H7 (cell line): ENCODE results near the gene TDRD7. TPM values are rescaled to one million over a fixed set of nuclear protein-coding genes. Genes with fewer than 3 reads are reported as not detected.

Source experiments
- DNase-seq: peaks from one replicate; pipeline ENCODE4 v3.0.0; 2012
- H3K27me3 ChIP-seq: 2 replicates; pipeline ENCODE4 v1.6.0; 2011; ENCODE audit warnings: mild to moderate bottlenecking, low read length; ENCODE audit not compliant: control insufficient read depth, insufficient read depth
- H3K36me3 ChIP-seq: replicated peaks from 2 replicates; pipeline ENCODE4 v1.5.1; 2011; ENCODE audit warnings: low read length; ENCODE audit not compliant: control insufficient read depth, insufficient read depth
- H3K4me3 ChIP-seq: 2 replicates; pipeline ENCODE4 v1.5.1; 2011; ENCODE audit warnings: low read depth, mild to moderate bottlenecking, control low read depth, low read length, moderate library complexity; ENCODE audit not compliant: insufficient read depth
- total RNA-seq: library from RNA; depleted of rRNA; stranded (reverse); fragments of >200 nt; shearing (Covaris generic); gene quantifications from 2 replicates; pipeline ENCODE4 v1.2.3, GENCODE V29; 2014

The TDRD7 gene
- total RNA-seq, 1 experiment from 2014 or later, result 7.7 TPM

DNA sequence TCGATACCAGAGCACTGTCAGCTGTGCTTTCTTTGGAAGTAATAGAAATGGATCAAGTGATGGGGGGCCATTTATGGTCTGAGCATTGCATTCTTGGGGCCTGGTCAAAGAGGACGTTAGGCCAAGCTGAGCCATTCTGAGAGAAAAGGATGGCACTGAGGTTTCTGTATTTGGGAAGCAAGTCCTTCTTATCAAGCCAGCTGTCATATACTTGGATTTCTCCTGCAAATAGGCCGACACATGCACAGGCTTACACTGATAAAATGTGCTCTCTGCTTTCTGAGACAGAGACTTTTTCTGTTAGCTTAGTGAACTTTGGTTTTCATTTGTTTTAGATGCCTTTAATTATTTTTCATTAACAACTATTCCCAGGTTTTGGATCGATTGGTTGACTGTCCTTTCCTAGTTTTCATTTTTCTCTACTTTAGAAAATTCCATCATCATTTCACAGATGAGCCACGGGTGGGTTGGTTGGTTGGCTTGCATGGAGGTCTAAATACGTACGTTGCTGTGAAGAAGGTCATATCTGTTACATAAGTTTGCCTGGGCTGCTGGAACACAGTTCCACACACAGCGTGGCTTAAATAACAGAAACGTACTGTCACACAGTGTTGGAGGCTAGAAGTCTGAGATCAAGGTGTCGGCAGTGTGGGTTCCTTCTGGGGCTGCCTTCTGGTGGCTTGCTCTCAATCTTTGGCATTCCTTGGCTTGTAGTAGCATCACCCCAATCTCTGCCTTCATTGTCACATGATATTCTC is 109.9 kb downstream of the TDRD7 start:
- no peaks in the 10 kb centered on the region for H3K27me3 ChIP-seq
- no peak overlapping the region for H3K4me3 ChIP-seq
- H3K36me3 ChIP-seq, result no peaks in the 10 kb centered on the region
- no peak for DNase-seq

DNA sequence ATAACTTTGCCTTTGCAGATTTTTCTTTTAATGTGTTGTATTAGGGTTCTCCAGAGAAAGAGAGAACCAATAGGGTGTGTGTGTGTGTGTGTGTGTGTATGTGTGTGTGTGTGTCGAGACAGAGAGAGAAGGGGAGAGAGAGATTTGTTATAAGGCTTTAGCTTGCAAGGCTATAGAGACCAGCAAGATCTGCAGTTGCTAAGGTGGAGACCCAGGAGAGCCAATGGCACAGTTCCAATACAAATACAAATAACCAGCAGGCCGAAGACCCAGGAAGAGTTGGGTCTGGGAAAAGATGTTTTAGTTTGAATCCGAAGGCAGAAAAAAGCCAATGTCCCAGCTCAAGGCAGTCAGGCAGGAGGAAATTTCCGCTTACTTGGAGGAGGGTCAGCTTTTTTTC is 112.5 kb downstream of the TDRD7 start:
- no peak for DNase-seq
- Histone ChIP-seq H3K4me3 (no peak overlapping the region), H3K36me3 (no peaks in the 10 kb centered on the region), H3K27me3 (no peaks in the 10 kb centered on the region)

DNA sequence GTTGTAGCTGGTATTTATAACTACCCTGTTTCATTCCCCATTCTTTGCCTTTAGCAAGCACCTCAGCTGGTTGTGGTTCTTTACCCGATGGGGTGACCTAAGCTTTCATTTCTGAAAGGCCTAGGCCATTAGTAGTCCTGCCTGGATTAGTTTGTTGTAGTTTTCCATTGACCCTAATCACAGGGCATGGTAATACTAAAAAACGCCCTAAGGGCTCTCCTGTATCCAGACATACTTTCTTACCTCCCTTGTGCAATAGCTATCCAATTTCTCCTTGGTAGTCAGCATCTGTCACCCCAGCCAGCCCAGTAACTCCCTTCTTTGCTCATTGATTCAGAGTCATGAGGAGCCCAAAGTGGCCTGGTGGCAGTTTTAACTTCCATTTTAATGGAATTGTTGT is 113.6 kb downstream of the TDRD7 start:
- no peak overlapping the region for H3K4me3 ChIP-seq
- DNase-seq, result no peak
- no peaks in the 10 kb centered on the region for H3K27me3 ChIP-seq
- H3K36me3 ChIP-seq, result no peaks in the 10 kb centered on the region

DNA sequence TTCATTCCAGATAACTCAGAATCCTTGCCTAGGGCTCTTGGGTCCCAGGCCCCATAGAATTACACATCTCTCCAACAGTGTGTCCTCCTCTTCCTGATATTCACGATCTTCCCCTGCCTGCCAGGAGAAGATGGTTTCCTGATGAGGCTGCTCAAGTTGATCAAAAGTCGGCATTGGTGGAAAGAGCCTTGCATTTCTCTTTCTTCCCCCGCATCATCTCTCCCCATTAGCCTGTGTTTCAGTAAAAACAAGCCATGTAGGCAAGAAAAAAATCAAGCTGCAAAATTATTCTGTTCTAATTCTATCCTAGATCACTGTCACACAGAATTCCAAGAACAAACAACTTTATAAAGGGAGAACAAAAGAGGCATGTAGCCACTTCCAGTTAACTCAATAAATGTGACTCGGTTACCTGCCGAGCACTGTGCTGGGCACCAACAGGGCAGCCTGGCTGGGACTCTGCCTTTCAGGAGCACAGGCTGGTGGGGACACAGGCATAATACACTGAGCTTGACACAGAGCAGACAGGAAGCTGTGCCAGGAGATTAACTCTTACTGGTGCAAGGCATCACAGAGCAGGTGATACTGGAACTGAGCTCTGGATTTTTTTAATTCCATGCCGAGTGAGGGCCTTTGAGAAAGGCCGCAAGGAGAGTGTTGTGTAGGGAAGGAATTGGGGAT is 115.1 kb downstream of the TDRD7 start:
- no peaks in the 10 kb centered on the region for H3K27me3 ChIP-seq
- H3K36me3 ChIP-seq, result no peaks in the 10 kb centered on the region
- H3K4me3 ChIP-seq, result no peak overlapping the region
- no peak for DNase-seq

DNA sequence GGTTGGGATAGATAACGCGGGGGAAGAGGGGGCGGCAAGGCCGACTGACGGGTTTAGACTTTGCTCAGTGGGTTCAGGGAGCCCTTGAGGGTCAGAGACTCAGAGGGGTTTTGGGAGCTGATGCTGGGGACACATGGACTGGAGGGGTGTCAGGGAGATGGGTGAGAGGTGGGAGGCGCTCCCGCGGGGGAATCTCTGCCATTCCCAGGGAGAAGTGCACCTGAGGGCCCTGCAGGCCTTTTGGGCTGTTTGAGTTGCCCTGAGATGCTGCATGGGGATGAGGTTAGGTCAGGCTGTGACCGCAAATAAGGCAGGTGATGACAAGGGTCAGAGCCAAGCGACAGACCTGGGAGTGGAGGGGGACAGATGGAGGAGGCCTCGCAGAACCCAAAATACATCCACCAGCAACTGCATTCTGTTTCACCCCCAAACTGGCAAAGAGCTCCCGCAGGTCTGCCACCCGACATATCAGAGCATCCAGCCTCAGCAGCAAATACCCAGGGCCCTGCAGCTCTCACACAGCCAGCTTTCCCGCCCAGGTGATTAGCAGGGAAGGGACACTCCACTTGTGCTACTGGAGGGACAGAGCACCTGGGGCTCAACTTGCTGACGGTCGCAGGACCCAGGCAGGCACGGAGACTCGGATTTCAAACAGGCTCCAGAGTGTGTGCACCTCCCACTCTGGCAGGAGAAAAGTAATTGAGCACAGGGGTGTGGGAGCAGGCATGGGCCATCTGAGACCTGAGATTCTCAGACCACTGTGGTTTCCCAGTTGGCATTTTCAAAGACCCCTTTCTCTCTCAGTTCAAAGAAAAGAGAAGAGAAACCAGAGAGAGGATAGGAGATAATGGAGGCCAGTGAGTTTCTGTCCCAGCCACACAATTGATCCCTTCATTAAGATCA is 116.0 kb downstream of the TDRD7 start:
- peak; percentile 53 for DNase-seq
- no peaks in the 10 kb centered on the region for H3K36me3 ChIP-seq
- no peaks in the 10 kb centered on the region for H3K27me3 ChIP-seq
- no peak overlapping the region for H3K4me3 ChIP-seq

DNA sequence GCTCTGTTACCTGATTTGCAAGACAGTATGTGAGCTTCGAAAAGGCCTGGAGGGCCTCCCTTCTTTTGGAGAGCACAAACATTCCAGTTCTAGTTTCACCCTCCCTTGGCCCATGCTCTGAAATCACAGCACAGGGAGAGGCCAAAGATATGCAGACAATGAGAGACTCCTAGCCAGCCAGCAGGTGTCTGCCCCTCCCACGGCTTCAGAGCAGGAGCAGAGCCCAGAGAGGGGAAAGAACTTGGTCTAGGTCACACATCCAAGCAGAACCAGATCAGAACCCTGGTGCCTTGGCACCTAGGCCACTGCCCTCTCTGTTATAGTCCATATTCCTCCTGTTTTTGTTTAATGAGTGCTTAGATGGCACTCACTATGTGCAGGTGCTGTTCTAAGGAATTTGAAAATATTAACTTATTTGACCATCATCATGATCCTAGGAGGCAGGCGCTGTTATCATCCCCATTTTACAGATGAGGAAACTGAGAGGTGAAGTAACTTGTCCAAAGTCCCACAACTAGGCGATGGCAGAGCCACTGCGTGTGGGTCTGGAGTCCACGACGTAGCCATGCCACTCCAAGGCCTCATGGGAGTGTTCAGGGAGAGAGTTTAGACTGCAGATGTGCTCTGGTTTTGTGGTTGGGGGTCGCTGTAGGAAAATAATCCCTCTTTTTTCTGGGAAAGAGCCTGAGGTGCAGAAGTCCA is 116.8 kb downstream of the TDRD7 start:
- DNase-seq, result peak; percentile 78
- Histone ChIP-seq H3K4me3 (no peak overlapping the region), H3K36me3 (no peaks in the 10 kb centered on the region), H3K27me3 (no peaks in the 10 kb centered on the region)

DNA sequence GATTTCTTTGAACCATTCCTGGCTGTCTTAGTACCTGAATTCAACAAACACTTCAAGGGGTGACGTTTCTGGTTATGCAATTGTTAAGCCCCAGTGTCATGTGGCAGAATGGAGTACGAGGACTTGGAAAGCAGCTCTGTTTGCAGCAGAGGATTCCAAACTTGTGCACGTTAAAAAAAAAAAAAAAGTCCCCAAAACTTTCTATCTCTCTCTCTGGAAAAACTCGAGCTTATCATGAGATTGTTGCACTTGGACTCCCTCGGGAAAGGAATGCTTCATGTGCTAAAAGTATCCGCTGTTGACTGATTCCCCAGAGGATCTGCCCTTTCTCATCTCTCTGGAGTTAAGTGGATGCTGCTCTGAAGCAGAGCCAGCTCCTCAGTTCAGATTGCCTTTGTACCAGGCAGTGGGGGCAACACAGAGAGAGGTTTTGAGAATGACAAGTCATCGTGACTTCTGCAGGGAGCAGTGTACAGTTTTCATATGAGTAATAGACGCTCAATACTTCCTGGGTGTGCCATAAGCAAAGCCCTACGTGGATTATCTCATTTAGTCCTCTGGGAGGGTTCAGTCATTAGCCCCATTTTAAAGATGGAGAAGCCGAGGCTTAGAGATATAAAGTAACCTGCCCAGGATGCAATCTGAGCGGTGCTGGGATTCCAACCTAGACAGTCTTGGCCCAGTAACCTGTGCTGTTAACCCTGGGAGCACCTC is 117.6 kb downstream of the TDRD7 start:
- no peaks in the 10 kb centered on the region for H3K36me3 ChIP-seq
- no peak for DNase-seq
- H3K4me3 ChIP-seq, result no peak overlapping the region
- H3K27me3 ChIP-seq, result no peaks in the 10 kb centered on the region

DNA sequence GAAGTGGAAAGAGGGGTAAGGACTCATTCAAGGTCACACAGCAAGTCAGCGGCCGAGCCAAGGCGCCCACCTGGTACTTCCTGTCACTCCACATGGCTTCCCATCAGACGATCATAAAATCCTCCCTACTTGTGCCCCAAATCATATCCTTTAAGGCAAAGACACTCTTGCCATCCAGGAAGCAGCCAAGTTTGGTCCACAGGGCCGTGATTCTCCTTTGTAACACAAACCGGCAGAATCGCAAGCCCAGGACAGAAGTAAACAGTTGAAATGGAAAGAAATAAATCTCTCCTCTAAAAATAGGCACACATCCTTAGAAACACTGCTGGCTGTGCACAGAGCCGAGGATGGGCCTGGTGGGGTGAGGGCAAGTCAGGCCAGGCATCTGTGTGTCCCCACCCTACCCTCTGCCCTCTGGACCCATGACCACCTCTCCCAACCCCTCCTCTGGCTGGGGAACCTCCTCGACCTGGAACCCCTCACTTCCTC is 120.0 kb downstream of the TDRD7 start:
- no peaks in the 10 kb centered on the region for H3K36me3 ChIP-seq
- no peak for DNase-seq
- no peaks in the 10 kb centered on the region for H3K27me3 ChIP-seq
- H3K4me3 ChIP-seq, result no peak overlapping the region

DNA sequence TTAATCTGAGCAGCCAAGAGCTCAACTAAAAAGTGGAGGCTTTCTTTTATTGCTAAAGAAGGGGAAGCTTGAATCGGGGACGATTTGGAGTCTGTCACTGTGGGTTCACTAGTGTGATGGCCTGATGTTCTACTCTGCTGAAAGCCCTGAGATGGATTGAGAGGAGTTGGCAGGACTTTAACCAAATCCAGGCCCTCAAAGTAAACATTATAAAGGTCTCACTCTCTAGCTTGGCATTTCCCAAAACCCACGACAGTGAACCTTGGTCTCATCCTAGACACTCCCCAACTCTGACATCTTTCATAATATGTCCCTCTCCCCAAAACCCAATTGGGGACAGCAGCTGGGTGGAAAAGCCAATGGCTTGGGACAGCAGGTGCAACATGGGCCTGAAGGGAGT is 122.3 kb downstream of the TDRD7 start:
- Histone ChIP-seq H3K36me3 (no peaks in the 10 kb centered on the region), H3K27me3 (no peaks in the 10 kb centered on the region), H3K4me3 (no peak overlapping the region)
- no peak for DNase-seq

DNA sequence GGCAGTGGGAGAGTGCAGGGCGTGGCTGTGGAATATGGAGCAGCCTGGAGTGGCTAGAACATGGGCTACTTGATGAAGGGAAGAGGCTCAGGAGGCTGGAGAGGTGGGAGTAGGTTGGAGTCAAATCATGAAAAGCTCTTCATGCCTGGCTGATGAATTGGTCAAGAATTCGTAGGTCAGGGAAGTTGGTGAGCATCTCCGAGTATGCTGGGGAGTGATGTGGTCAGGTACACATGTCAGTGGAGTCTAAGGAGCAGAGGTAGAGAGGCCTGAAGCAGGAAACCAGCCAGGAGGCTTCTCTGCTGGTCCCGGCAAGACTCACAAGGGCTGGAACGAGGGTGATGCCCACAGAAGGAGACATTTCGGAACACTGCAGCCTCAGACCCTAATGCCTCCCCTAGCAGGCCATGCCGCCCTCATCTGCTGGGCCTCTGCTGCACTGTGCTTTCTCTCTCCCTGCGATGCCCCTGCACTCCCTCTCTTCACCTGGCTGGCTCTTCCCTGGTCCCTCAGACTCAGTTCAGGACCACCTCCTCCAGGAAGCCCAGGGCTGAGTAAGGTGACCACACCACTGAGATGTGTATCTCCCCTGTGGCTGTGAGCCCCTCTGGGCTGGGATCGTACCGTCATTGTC is 123.2 kb downstream of the TDRD7 start:
- Histone ChIP-seq H3K27me3 (no peaks in the 10 kb centered on the region), H3K36me3 (no peaks in the 10 kb centered on the region), H3K4me3 (no peak overlapping the region)
- no peak for DNase-seq

DNA sequence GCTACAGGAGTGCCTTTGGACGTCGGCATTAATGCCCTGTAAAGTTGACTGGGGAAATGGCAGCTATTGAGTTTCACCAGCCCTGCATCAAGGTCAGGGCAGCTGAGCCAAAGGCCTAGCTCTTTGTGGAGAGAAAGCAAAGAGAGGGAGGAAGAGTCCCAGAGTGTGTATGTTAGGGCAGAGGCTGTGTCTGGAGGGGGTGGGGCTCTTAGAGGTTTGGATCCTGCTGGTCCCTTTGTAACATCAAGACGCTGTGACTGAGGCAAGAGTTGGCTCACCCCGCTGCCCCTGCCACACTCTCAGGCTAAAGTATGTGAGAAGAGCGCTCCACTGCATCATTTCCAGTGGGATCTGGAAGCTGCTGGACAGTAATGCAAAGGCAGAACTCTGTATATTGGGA is 123.9 kb downstream of the TDRD7 start:
- H3K27me3 ChIP-seq, result no peaks in the 10 kb centered on the region
- no peak overlapping the region for H3K4me3 ChIP-seq
- H3K36me3 ChIP-seq, result no peaks in the 10 kb centered on the region
- no peak for DNase-seq

DNA sequence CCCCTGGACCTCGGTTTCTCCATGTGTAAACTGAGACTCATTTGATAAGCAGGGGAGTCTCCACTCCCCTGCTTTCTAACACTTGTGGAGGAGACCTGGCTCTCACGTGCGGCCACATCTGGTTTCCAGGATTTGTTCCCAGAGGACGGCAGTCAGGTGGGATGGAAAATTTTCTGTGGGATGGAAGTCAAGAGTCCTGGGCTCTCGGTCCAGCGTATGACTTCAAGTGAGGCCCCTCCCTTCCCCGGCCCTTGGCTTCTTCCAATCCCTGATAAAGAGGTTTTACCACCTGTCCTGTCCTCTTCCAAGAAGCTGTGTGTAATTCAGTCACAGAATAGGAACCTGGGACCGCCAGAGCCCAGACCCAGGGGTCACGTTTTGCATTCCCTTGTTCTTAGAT is 124.6 kb downstream of the TDRD7 start:
- H3K36me3 ChIP-seq, result no peaks in the 10 kb centered on the region

DNA sequence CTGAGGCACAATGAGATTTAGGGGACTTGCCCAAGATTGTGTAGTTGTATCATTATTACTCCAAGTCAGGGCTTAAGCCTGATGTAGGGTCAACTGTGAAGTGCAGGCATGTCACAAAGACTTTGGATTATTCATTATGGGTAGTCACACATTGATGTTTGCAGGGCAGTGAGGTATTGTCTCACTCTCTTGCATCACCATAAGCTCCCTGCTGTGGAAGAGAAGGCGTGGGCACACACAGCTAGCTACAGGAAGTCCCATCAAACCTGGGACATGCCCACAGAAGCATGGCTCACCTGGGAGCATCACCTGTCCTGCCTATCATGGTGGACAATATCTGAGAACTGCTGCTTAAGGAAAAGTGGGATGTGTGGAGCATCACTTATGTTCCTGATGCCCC is 131.7 kb downstream of the TDRD7 start:
- no peak overlapping the region for H3K4me3 ChIP-seq
- no peaks in the 10 kb centered on the region for H3K27me3 ChIP-seq
- DNase-seq, result no peak
- H3K36me3 ChIP-seq, result no peaks in the 10 kb centered on the region

More for the DNA sequence above, 124.6 kb downstream of the TDRD7 start:
- DNase-seq, result no peak
- Histone ChIP-seq H3K4me3 (no peak overlapping the region), H3K27me3 (no peaks in the 10 kb centered on the region)
